Activated naive CD4-positive, alpha-beta T cell (primary cell): ENCODE results near the gene RAI2.

Experiments used
- DNase-seq, 4 experiments: peaks; one replicate each; lab custom pipeline; 2025; lab: John Stamatoyannopoulos, UW

RAI2 gene

DNA sequence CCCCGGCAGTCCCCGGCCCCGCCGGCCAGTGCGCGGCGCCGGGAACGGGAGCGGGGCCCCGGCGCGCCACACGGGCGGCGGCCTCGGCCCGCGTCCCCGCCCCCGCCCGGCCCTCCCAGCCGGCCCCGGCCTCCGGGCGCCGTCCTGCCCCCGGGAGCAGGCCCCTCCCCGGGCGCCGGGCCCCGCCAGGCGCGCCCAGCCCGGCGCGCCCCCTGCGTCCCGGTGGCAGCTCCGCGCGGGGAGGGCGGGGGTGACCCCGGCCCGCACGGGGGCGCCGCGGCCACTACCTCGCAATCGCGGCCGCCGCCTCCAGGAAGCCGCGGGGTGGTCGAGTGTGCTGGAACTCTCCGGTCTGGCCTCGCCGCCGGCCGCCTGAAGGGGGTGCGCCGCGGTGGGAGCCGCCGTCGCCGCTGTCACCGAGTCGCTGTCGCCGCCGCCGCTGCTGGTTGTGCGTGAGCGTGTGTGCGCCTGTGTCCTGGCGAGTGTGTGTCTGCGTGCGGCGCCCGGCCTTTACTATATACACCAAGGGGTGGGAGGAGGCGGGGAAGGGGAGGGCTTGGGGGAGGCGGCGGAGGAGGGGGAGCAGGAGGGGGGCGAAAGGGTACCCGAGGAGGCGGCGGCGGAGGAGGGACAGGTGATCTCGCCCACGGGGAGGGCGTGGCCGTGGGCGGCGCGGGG is at the start of gene RAI2:
Gene RAI2 (minus strand): TSS at position 488 of the 678 bp plus-strand sequence. CDS start 59,288 bp downstream, outside the sequence.
- peak in 3 of 4 experiments; percentile 0 to 29 (median 0) for DNase-seq

GRCh38 chrX:17888421-17888820 is 27.3 kb upstream of the RAI2 start:
- no peak for DNase-seq

DNA sequence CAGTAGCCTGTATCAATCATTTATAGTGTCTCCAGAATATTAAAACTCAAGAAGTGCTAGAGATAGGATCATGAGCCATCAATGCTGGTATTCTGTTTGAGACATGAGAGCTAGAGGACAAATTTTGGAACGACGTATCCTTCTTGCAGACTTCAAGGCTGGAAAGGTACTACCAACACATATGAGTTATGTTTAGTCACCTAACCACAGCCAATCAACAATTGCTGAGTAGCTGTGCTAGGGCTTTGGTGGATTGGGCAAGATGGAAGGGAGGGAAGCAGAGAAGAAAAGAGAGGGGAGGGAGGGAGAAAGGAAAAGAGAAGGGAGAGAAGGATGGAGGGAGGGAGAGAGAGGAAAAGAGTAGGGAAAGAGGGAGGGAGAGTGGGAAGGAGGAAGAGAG is 21.6 kb upstream of the RAI2 start:
- DNase-seq: no peak

GRCh38 chrX:17878028-17878670 is 17.1 kb upstream of the RAI2 start:
- no peak for DNase-seq

- no peak for DNase-seq
Observed at GRCh38 chrX:17876135-17876534, 15.0 kb upstream of the RAI2 start.

- DNase-seq: no peak
Observed at GRCh38 chrX:17869580-17869979, 8.5 kb upstream of the RAI2 start.

- DNase-seq: no peak
Observed at GRCh38 chrX:17861489-17862011, 452 bp upstream of the RAI2 start.

DNA sequence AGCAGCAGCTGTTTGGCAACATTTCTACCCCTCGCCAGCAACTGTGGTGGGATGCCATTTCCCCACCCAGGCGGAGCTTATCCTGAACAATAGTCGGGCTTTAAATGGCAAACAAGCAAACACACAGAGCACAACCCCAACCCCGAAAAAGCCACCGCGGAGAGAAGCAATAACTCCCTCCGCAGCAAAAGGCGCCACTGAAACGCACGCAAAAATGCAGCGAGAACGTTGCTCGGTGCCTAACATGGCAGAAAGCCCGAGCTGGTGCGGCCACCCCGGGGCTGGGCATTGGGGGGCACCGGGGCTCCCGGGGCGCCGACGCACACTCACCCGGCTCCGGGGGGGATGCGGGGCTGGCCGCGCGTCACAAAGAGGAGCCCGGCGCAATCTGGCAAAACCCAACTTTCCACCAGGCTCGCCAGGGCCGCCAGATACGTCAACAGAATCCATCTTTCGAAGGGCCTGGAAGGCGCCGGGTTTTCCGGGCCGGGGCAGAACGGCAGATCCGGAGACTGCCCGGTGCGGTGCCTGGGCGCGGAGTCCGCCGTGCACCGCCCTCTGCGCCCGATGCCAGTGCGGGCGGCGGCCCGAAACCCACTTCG is 818 bp downstream of the RAI2 start:
- peak in 2 of 4 experiments; percentile 2 to 3 for DNase-seq

DNA sequence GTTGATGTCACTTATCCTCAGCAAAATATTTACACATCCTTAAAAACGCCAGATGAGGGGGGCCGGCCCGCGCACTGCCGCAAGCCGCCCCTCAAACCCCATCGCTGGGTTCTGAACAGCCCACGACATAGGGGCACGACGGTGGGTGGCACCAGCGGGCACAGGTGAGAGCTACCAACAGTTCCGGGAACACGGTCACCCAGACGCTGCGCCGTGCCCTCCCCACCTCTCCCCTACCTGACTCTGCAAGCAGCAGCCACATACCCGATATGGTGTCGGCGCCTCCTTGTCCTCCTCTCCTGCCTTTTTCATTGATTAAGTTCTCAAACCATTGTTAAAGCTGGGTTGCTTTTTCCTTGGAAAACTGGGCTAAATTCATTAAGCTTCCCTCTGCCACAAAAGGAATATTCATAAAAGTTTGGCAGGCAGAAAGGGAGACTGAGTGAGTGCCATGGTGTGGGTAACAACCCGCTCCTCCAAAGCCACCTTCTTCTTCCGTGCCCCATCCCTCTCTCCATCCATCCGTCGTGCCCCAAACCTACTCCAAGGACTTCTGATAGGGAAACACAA is 1.4 kb downstream of the RAI2 start:
- DNase-seq: peak in 1 of 4 experiments; percentile 23

GRCh38 chrX:17854531-17854930 is 6.6 kb downstream of the RAI2 start:
- DNase-seq: no peak

- DNase-seq: no peak
Observed at GRCh38 chrX:17854069-17854468, 7.0 kb downstream of the RAI2 start.

DNA sequence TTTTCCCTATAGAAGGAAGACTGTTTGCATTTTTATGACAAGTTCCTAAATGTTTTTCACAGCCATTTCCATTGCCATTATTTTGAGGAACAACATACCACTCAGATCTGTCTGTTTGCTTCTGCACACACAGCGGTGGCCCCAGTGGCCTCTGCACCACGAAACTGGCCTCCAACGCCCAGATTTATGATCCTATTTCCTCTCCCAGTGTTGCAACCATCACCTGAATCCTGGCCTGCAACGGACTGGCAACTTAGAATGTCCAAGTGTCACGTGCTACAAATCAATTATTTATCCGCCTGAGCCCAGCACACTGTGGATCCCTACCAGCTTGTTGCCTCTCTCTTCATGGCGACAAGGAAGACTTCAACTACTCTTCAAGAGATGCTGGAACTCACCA is 9.2 kb downstream of the RAI2 start:
- DNase-seq: no peak

- no peak for DNase-seq
Observed at GRCh38 chrX:17848545-17849265, 12.4 kb downstream of the RAI2 start.

DNA sequence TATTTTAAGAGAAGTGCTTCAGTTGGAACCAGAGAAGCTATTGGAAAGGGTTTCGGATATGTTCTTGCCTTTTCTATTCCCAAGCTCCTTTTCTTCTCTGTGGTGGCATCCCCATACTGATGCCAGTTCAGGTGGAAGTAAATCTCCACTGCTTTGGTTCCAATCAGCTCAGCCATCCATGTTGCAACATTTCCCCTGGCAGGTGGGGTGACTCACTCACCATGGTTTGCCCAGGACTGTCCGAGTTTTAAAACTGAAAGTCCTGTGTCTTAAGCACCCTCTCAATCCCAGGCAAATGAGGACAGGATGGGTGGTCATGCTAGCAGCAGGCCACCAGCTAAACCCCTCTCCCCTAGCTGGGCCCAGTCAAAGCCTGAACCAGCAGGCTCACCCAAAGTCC is 15.1 kb downstream of the RAI2 start:
- no peak for DNase-seq

GRCh38 chrX:17844236-17844635 is 16.9 kb downstream of the RAI2 start:
- DNase-seq: no peak

- no peak for DNase-seq
Observed at GRCh38 chrX:17842769-17843525, 18.2 kb downstream of the RAI2 start.

GRCh38 chrX:17839269-17839668 is 21.8 kb downstream of the RAI2 start:
- DNase-seq: no peak

DNA sequence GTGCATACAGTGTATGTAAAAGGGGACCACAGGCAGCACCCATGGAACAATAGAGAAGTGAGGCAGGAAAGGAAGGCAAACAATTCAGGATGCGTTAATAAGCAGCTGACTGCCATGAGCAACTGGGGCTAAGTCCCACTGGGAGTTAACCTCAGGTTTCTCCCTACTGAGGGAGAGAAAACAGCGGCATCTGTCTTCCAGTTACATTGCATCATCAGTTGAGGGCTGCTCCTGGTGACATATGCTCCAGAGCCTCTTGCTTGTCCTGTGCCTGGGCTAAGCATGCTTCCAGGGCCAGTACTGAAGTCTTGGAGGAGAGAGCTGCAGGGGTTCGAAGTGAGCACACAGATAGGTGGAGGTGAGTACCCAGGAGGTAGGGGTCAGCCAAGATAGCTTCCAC is 24.3 kb downstream of the RAI2 start:
- DNase-seq: no peak

DNA sequence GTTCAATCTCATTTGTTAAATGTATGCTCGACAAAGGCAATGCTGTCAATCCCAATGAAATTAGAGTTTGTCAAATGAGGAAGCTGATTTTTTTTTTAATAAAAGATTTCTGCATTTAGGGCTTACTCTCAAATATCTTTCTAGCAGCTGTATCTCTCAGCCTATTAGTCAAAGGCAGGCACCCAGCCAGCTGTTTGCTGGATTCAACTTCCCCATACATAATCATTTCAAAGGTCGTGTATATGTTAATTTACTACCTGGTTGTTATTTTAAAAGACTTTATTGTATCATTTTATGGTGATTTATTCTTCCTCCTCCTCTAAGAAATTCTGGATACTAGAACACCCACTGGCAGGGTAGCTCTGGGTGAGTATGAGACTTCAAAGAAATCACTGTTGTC is 27.1 kb downstream of the RAI2 start:
- DNase-seq: no peak

DNA sequence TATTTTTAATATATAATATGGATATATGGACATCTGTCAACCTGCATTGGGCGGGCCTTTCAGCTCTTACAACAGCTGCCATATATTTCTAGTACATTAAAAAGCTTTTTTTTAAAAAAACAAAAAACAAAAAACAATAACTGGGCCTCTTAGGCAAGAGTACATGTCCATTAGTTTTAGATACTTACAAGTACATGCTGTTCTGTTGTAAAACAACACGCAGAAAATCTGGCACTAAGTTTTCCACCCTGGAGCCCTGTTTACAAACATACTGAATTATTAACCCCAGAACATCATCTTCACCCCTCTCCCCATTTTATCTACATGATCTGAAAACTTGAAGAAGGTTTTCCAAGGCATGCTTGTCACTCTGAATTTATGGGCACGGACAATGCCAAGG is 29.8 kb downstream of the RAI2 start:
- no peak for DNase-seq

- DNase-seq: no peak
Observed at GRCh38 chrX:17830211-17830610, 30.9 kb downstream of the RAI2 start.
